NCI-H1436 (cell line): ENCODE results near the gene WDSUB1.

Source experiments
- DNase-seq: peaks from one replicate; lab custom pipeline; 2025; lab: John Stamatoyannopoulos, UW

WDSUB1 gene

DNA sequence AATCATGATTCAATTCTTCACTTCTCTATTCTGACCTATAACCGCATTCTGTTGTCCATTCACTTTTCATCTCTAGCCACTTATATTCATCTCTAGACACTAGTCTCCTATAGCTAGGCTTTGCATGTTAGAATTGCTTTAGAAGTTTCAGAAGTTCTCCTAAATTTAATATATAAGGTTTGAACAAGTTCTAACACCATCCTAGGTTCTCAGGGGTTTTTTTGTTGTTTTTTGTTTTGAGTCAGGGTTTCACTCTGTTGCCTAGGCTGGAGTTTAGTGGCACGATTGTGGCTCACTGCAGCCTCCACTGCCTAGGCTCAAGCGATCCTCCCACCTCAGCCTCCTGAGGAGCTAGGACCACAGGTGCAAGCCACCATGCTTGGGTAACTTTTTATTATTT lies 19.9 kb downstream of the WDSUB1 start:
- no peak for DNase-seq

- DNase-seq: no peak
Measured at GRCh38 chr2:159265171-159265576, 21.3 kb downstream of the WDSUB1 start.

GRCh38 chr2:159262904-159263303 lies 23.6 kb downstream of the WDSUB1 start:
- DNase-seq: no peak

DNA sequence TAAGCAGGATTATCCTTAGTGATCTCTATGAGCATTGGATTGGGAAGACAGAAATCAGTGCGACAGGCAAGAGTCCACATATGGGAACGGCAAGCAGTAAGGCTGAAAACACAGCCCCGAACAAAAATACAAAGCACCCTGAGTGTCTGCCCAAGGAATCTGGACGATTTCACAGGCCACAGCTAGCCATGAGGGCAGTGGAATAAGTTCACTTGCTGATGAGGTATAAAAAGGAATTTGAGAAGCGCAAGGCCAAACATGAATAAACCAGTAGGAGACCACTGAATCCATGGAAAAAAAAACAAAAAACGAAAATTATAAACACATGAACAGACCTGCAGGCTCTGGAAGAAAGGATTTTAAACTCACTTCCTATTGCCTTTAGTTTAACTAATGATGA lies 24.3 kb downstream of the WDSUB1 start:
- no peak for DNase-seq

- no peak for DNase-seq
Measured at GRCh38 chr2:159256159-159256558, 30.3 kb downstream of the WDSUB1 start.

- DNase-seq: no peak
Measured at GRCh38 chr2:159252905-159253304, 33.6 kb downstream of the WDSUB1 start.

DNA sequence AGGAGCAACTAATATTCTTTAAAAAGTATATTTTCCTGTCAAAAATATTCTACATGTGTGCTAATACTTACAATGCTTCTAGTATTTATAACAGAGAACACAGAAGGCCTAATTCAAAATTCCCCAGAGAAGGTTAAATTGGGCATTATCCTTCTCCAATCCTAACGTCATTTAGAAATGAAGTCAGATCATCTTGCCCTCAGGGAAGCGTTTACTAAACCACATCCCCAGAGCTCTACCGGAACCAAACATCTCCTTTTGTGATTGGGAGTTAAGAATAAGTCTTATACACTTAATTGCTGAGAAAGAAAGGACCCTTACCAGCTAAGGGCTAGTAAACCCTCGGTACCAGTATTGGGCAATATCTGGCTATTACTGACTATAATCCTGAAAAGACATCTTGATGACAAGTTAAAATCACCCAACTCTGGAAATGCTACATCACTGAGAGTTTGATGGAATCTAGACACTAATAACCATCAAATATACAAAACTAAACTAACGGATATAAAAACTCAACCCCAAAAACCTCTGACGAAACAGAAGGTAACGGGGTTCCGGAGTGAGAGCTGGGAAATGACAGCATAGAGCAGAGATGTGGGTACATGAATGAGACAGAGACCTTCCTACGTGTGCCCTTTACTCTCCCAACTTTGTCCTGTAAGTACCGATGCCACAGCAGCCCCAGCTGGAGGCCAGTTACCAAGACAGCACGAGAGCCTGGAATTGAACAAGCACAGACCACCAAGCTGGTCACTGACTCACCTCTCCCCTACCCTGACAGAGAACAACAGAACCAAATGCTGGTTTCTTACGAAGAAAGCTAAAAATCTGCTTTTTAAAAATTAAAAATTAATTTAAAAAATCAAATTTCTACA lies 35.0 kb downstream of the WDSUB1 start:
- peak; percentile 41 for DNase-seq

DNA sequence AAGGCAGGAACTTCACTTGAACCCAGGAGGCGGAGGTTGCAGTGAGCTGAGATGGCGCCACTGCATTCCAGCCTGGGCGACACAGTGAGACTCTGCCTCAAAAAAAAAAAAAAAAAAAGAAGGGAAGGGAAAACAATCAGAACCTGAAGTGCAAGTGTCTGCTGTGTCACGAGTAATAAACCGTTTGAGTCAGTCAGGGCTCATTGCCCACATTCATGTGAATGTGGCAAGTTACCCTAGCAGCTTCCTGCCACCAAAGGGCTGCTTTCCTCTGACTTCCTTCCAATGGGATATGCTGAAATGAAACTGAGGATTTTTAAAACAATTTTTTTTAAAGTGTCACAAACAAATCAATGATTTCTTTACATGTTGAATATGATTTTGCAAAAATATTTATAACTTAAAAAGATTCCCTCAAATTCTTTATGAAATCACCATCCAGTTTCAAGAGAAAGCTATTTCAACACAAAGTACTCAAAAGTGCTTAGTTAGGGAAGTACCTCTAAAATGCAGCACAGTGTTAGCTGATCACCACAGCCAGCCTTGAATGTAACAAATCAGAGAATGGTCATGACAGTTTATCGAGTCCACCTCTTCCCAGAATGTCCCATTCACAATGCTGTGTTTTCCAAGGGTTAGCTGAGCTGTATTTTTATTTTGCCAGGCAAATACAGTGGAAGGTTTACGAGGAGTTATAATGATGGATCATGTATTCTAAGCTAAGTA lies 36.4 kb downstream of the WDSUB1 start:
- no peak for DNase-seq

DNA sequence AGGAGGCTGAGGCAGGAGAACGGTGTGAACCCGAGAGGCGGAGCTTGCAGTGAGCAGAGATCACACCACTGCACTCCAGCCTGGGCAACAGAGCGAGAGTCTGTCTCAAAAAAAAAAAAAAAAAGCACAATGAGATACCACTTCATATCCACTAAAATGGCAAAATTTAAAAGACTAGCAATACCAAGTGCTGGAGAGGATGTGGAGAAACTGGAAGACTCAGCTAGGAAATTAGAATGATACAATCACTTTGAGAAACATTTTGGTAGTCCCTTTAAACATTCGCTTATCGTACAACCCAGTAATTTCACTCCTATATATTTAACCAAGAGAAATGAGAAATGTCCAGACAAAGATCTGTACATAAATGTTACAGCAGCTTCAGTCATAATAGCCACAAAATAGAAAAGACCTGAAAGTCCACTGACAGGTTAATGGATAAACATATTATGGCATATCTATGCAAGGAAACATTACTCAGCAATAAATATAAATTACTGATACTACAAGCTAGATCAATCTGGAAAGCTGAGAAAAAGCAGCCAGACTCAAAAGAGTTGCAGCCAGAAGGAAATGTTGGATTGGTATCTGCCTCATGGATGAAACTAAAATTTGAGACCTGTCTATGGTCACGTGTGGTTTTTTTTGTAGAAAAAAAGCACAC lies 40.0 kb downstream of the WDSUB1 start:
- no peak for DNase-seq

DNA sequence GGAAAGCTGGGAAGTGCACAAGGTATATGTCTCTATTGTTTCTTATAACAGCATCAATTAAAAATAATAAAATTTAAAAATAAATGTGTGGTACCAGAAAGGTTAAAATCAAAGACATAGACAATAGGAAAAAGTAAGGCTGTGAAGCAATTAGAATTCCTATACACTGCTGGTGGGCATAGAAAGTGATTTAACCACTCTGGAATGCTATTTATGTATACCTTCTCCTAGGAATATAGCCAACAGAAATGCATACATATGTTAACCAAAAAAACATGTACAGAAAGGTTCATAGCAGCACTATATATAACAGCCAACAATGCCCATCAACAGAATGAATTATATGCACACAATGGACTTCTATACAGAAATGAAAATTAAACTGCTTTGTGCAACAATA lies 43.0 kb downstream of the WDSUB1 start:
- no peak for DNase-seq

GRCh38 chr2:159234868-159235267 lies 51.6 kb downstream of the WDSUB1 start:
- no peak for DNase-seq

GRCh38 chr2:159232456-159233170 lies 53.9 kb downstream of the WDSUB1 start:
- DNase-seq: no peak

GRCh38 chr2:159230145-159230877 lies 56.2 kb downstream of the WDSUB1 start:
- DNase-seq: no peak

DNA sequence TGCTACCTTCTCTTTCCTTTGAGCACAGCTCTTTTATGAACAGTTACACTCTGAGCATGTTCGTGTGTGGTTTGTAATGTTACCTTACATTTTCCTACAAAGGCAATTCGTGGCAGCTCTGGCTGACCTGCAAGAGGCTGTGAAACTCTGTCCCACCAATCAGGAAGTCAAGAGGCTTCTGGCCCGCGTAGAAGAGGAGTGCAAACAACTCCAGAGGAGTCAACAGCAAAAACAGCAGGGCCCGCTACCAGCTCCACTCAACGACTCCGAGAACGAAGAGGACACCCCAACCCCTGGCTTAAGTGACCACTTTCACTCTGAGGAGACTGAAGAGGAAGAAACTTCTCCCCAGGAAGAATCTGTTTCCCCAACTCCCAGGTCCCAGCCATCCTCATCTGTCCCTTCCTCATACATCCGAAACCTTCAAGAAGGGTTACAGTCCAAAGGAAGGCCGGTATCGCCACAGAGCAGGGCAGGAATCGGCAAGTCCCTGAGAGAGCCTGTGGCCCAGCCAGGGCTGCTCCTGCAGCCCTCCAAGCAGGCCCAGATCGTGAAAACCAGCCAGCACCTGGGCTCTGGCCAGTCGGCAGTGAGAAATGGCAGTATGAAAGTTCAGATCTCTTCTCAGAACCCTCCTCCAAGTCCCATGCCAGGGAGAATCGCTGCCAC lies 56.9 kb downstream of the WDSUB1 start:
- no peak for DNase-seq

DNA sequence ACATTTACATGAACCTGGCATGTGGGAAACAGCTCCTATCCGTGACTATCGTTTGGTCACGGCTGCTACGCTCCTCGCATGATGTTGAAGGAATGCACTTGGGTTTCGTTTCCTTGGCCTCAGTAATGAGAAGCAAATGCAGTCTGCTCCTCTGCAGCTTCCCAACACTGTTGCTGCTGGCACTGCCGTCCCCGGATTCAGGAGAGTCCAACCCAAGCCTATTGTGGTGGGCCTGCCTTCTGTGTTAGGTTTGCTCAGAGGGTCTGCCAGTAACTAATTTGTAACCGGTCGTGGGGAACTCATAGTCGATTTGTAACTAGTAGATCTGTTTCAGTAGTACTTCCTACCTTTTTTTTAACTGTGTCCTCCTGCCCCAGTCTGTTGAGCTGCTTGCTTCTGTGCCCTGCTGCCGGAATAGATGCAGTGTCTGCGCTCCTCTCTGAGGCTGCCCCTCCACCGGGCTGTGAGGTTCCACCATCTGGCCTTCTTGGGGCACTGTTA lies 58.4 kb downstream of the WDSUB1 start:
- no peak for DNase-seq

GRCh38 chr2:159227467-159227866 lies 59.0 kb downstream of the WDSUB1 start:
- DNase-seq: no peak

GRCh38 chr2:159226608-159227385 lies 59.7 kb downstream of the WDSUB1 start:
- DNase-seq: peak; percentile 6

- DNase-seq: peak; percentile 6
Measured at GRCh38 chr2:159226059-159226461, 60.4 kb downstream of the WDSUB1 start.

DNA sequence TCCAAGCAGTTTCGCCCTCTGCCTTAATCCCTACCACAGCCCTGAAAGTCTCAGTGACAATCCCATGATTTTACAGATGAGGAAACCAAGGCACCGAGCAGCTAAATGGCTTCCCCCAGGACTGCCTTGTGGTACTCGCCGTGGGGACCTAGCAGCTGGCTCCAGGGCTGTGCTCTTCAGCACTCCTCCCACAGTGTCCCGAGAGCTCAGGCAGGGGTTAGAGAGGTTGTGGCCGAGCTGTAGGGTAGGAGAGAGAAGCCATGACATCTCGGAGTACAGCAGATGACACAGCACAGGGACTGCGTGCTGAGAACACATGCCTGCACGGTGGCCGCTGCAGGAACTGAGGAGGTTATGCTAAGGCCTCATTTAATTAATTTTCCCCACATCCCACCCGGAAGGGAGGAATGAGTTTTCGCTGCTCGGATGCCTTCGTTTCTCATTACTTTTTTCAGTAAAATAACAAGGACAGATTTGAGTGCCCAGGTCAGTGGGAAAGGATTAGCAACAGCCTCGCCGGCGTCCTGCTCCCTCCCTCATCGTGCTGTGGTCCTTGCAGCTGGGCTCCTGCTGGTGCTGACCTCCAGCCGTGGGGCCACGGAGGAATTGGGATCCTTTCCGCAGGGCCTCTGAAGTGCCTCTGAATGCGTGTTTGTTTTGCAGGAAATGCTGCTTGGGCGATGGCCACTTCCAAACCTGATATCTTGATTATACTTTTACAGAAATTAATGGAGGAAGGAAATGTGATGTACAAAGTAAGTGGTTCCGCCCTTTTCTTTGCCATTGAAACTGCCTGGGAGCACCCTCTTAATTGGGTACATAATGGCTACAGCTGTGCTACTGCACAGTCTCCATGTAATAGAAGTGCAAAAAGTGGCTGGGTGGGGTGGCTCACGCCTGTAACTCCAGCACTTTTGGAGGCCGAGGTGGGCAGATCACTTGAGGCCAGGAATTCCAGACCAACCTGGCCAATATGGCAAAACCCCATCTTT lies 61.2 kb downstream of the WDSUB1 start:
- DNase-seq: peak; percentile 57
